Mesothelial cell of epicardium (in vitro differentiated cells): ENCODE measurements around the gene TYRP1. TPM values are rescaled to one million over a fixed set of nuclear protein-coding genes. Genes with fewer than 3 reads are reported as not detected.

Experiments used
- DNase-seq, 2 experiments: peaks; one replicate each; pipeline ENCODE4 v3.0.0; 2021; ENCODE audit warnings: low spot score in 2 of 2; ENCODE audit not compliant: unreplicated experiment in 2 of 2
- H3K27ac Mint-ChIP-seq: 2 replicates; pipeline ENCODE4 v1.8.0; 2021; ENCODE audit warnings: mixed read lengths
- H3K27me3 Mint-ChIP-seq: 2 replicates; pipeline ENCODE4 v1.8.0; 2021; ENCODE audit warnings: low read depth, mixed read lengths
- H3K36me3 Mint-ChIP-seq: 2 replicates; pipeline ENCODE4 v1.8.0; 2021; ENCODE audit warnings: mixed read lengths
- H3K4me1 Mint-ChIP-seq: 2 replicates; pipeline ENCODE4 v1.8.0; 2021; ENCODE audit warnings: mixed read lengths
- H3K4me3 Mint-ChIP-seq: 2 replicates; pipeline ENCODE4 v1.8.0; 2021; ENCODE audit warnings: mild to moderate bottlenecking, moderate library complexity, mixed read lengths
- H3K9me3 Mint-ChIP-seq: 2 replicates; pipeline ENCODE4 v1.8.0; 2021; ENCODE audit warnings: mixed read lengths
- CTCF ChIP-seq: fragments of 200-600 bp; sonication (generic); IDR thresholded peaks from one replicate; pipeline ENCODE4 v1.5.0; 2021; ENCODE audit warnings: antibody characterized with exemption; ENCODE audit not compliant: unreplicated experiment
- total RNA-seq: library from RNA; stranded (reverse); gene quantifications from 3 replicates; pipeline ENCODE4 v1.2.1, GENCODE V29; 2021

Gene TYRP1
- total RNA-seq: 0.42 to 1.0 TPM (median 0.64 TPM) in 3 replicates

GRCh38 chr9:12693141-12693540 lies at the start of gene TYRP1:
TSS of gene TYRP1 (plus strand) at chr9:12693385. CDS start at chr9:12693997, 612 bp downstream.
- Mint-ChIP-seq H3K27ac (no peak within 1 kb of the TSS), H3K27me3 (no peaks in the 10 kb centered on the region), H3K4me3 (no peak within 1 kb of the TSS), H3K9me3 (peaks cover 18% of the 10 kb centered on the region), H3K4me1 (peaks cover 42% of the 10 kb centered on the region), H3K36me3 (no peaks in the 10 kb centered on the region)
- DNase-seq: no peak
- no peak for TF ChIP-seq CTCF

GRCh38 chr9:12643686-12644085 lies 49.5 kb upstream of the TYRP1 start:
- DNase-seq: no peak
- Mint-ChIP-seq H3K36me3 (no peaks in the 10 kb centered on the region), H3K27ac (no peak overlapping the region)

GRCh38 chr9:12648925-12649324 lies 44.3 kb upstream of the TYRP1 start:
- DNase-seq: no peak
- Mint-ChIP-seq H3K9me3 (no peaks in the 10 kb centered on the region), H3K27me3 (no peaks in the 10 kb centered on the region), H3K36me3 (no peaks in the 10 kb centered on the region), H3K27ac (no peak overlapping the region), H3K4me1 (peaks cover 3% of the 10 kb centered on the region), H3K4me3 (no peak overlapping the region)
- TF ChIP-seq CTCF: no peak

More at GRCh38 chr9:12643686-12644085, 49.5 kb upstream of the TYRP1 start:
- Mint-ChIP-seq H3K27me3 (no peaks in the 10 kb centered on the region), H3K4me1 (no peaks in the 10 kb centered on the region), H3K4me3 (no peak overlapping the region), H3K9me3 (no peaks in the 10 kb centered on the region)
- TF ChIP-seq CTCF: no peak

GRCh38 chr9:12651125-12651524 lies 42.1 kb upstream of the TYRP1 start:
- DNase-seq: no peak
- H3K27me3 Mint-ChIP-seq: no peaks in the 10 kb centered on the region
- H3K27ac Mint-ChIP-seq: no peak overlapping the region

GRCh38 chr9:12652973-12653372 lies 40.2 kb upstream of the TYRP1 start:
- Mint-ChIP-seq H3K4me3 (no peak overlapping the region), H3K4me1 (peaks cover 3% of the 10 kb centered on the region), H3K27me3 (no peaks in the 10 kb centered on the region), H3K27ac (no peak overlapping the region), H3K9me3 (peaks cover 6% of the 10 kb centered on the region), H3K36me3 (no peaks in the 10 kb centered on the region)
- DNase-seq: no peak
- no peak for TF ChIP-seq CTCF

More at GRCh38 chr9:12651125-12651524, 42.1 kb upstream of the TYRP1 start:
- TF ChIP-seq CTCF: no peak
- Mint-ChIP-seq H3K4me1 (peaks cover 3% of the 10 kb centered on the region), H3K36me3 (no peaks in the 10 kb centered on the region), H3K9me3 (no peaks in the 10 kb centered on the region), H3K4me3 (no peak overlapping the region)

- Mint-ChIP-seq H3K27me3 (no peaks in the 10 kb centered on the region), H3K9me3 (peaks cover 22% of the 10 kb centered on the region), H3K4me1 (no peaks in the 10 kb centered on the region), H3K4me3 (no peak overlapping the region), H3K27ac (no peak overlapping the region), H3K36me3 (peaks cover 1% of the 10 kb centered on the region)
- no peak for TF ChIP-seq CTCF
- DNase-seq: no peak
These were observed 36.4 kb upstream of the TYRP1 start for GRCh38 chr9:12656803-12657202.
